PC-9 (cell line): ENCODE results near the gene SPATC1L. TPM values are rescaled to one million over a fixed set of nuclear protein-coding genes. Genes with fewer than 3 reads are reported as not detected.

Experiments
- BruUV-seq: library from RNA; stranded (reverse); fragments of 400-500 nt; replicated peaks from 2 replicates; lab custom pipeline; 2021; lab: Mats Ljungman, UMichigan
- CTCF ChIA-PET: fragments of 300-600 bp; sonication (Branson Sonifier 250); formaldehyde crosslinking; loops from one replicate; lab custom pipeline; 2022; ENCODE audit warnings: antibody characterized with exemption; lab: Charles Lee
- POLR2A ChIA-PET: fragments of 300-600 bp; sonication (Branson Sonifier 250); formaldehyde crosslinking; loops from one replicate; lab custom pipeline; 2022; ENCODE audit warnings: antibody characterized with exemption; ENCODE audit not compliant: unreplicated experiment; lab: Charles Lee
- DNase-seq, 2 experiments: peaks; one replicate each; pipeline versions ENCODE4 v3.0.0 to v3.0.0-alpha.2; 2015 to 2022; ENCODE audit warnings: mixed read lengths in 1 of 2
- H2AFZ ChIP-seq: fragments of 200-600 bp; sonication (generic); 2 replicates; pipeline ENCODE4 v1.8.1; 2017; ENCODE audit warnings: antibody characterized with exemption
- H3F3A ChIP-seq: fragments of 200-600 bp; sonication (generic); 2 replicates; pipeline ENCODE4 v1.8.1; 2017; ENCODE audit warnings: antibody characterized with exemption, mild to moderate bottlenecking, low read depth; ENCODE audit not compliant: insufficient read depth
- H3K27ac ChIP-seq: fragments of 200-600 bp; sonication (generic); 2 replicates; pipeline ENCODE4 v1.6.1; 2016; ENCODE audit warnings: mixed run types
- H3K27me3 ChIP-seq: fragments of 200-600 bp; sonication (generic); 2 replicates; pipeline ENCODE4 v1.6.1; 2016; ENCODE audit warnings: low read depth, mixed run types; ENCODE audit not compliant: insufficient read depth
- H3K36me3 ChIP-seq: fragments of 200-600 bp; sonication (generic); 2 replicates; pipeline ENCODE4 v1.6.1; 2016; ENCODE audit warnings: low read depth, mixed run types
- H3K4me1 ChIP-seq: fragments of 200-600 bp; sonication (generic); replicated peaks from 2 replicates; pipeline ENCODE4 v1.6.1; 2016; ENCODE audit warnings: mixed run types; ENCODE audit not compliant: insufficient read depth
- H3K4me2 ChIP-seq: fragments of 200-600 bp; sonication (generic); 2 replicates; pipeline ENCODE4 v1.6.1; 2017; ENCODE audit warnings: mixed run types
- H3K4me3 ChIP-seq: fragments of 200-600 bp; sonication (generic); 2 replicates; pipeline ENCODE4 v1.6.1; 2016; ENCODE audit warnings: mixed run types
- H3K79me2 ChIP-seq: fragments of 200-600 bp; sonication (generic); 2 replicates; pipeline ENCODE4 v1.6.1; 2017; ENCODE audit warnings: low read depth, mixed run types
- H3K9me2 ChIP-seq: fragments of 200-600 bp; sonication (generic); 2 replicates; pipeline ENCODE4 v1.8.1; 2017; ENCODE audit warnings: mild to moderate bottlenecking; ENCODE audit not compliant: insufficient read depth
- H3K9me3 ChIP-seq: fragments of 200-600 bp; sonication (generic); 2 replicates; pipeline ENCODE4 v1.8.1; 2016; ENCODE audit warnings: low read depth; ENCODE audit not compliant: insufficient read depth
- H4K20me1 ChIP-seq: fragments of 200-600 bp; sonication (generic); 2 replicates; pipeline ENCODE4 v1.8.1; 2017; ENCODE audit not compliant: insufficient read depth
- CTCF ChIP-seq: fragments of 200-600 bp; sonication (generic); conservative IDR thresholded peaks from 2 replicates; pipeline ENCODE4 v1.6.1; 2017; ENCODE audit warnings: mixed run types, antibody characterized with exemption, mild to moderate bottlenecking, moderate library complexity
- EZH2 ChIP-seq: fragments of 200-600 bp; sonication (generic); IDR thresholded peaks from 2 replicates; pipeline ENCODE4 v1.8.0; 2017; ENCODE audit warnings: antibody characterized with exemption, low read depth
- intact Hi-C: fragments of 100-400 bp; cut with micrococcal nuclease; formaldehyde crosslinking; loops from one replicate; pipeline ENCODE4 v1.10.0; 2022; ENCODE audit not compliant: unreplicated experiment
- total RNA-seq: library from RNA; stranded (reverse); gene quantifications from 2 replicates; pipeline ENCODE4 v1.2.3, GENCODE V29; 2021

SPATC1L gene
- total RNA-seq, 1 experiment from 2014 or later, result 32.7 TPM

- Histone ChIP-seq H2AFZ (no peak overlapping the region), H3K27ac (no peak overlapping the region), H3K4me2 (no peak overlapping the region), H3K4me1 (no peaks in the 10 kb centered on the region), H3F3A (no peaks in the 10 kb centered on the region), H4K20me1 (no peaks in the 10 kb centered on the region), H3K79me2 (no peaks in the 10 kb centered on the region), H3K4me3 (no peak overlapping the region), H3K36me3 (no peaks in the 10 kb centered on the region; the same call in 1 of the 2 replicates), H3K9me3 (no peaks in the 10 kb centered on the region), H3K27me3 (no peaks in the 10 kb centered on the region), H3K9me2 (no peaks in the 10 kb centered on the region)
- CTCF ChIA-PET, result no interaction called here
- no TSS peak for BruUV-seq
- no peak for DNase-seq
- POLR2A ChIA-PET, result no interaction called here
- intact Hi-C loops, result no loop called here
- TF ChIP-seq EZH2 (no peak), CTCF (no peak)
Observed at GRCh38 chr21:46119144-46119636, 65.1 kb downstream of the SPATC1L start.

GRCh38 chr21:46118316-46119143 lies 65.7 kb downstream of the SPATC1L start:
- no peaks in the 10 kb centered on the region for H4K20me1 ChIP-seq
- H3K9me2 ChIP-seq, result no peaks in the 10 kb centered on the region
- H3K27ac ChIP-seq, result no peak overlapping the region
- no peaks in the 10 kb centered on the region for H3F3A ChIP-seq
- CTCF ChIA-PET, result no interaction called here
- no peaks in the 10 kb centered on the region for H3K9me3 ChIP-seq
- no peaks in the 10 kb centered on the region for H3K4me1 ChIP-seq
- H3K79me2 ChIP-seq, result no peaks in the 10 kb centered on the region
- no peak overlapping the region for H3K4me2 ChIP-seq
- no peaks in the 10 kb centered on the region for H3K27me3 ChIP-seq
- no peak for DNase-seq
- no peak overlapping the region for H3K4me3 ChIP-seq
- H3K36me3 ChIP-seq, result no peaks in the 10 kb centered on the region; the same call in 1 of the 2 replicates
- intact Hi-C loops, result no loop called here
- no peak for TF ChIP-seq EZH2
- TF ChIP-seq CTCF, result no peak
- no TSS peak for BruUV-seq
- no peak overlapping the region for H2AFZ ChIP-seq
- POLR2A ChIA-PET, result no interaction called here

- H3F3A ChIP-seq, result no peaks in the 10 kb centered on the region
- H3K27me3 ChIP-seq, result no peaks in the 10 kb centered on the region
- no peak overlapping the region for H3K27ac ChIP-seq
- no peak overlapping the region for H3K4me2 ChIP-seq
- no TSS peak for BruUV-seq
- no peaks in the 10 kb centered on the region for H3K9me2 ChIP-seq
- H3K9me3 ChIP-seq, result no peaks in the 10 kb centered on the region
- no peaks in the 10 kb centered on the region; the same call in 1 of the 2 replicates for H3K36me3 ChIP-seq
- CTCF ChIA-PET, result no interaction called here
- intact Hi-C loops, result no loop called here
- no peaks in the 10 kb centered on the region for H4K20me1 ChIP-seq
- TF ChIP-seq EZH2 (no peak), CTCF (no peak)
- no peak overlapping the region for H3K4me3 ChIP-seq
- DNase-seq, result no peak
- H2AFZ ChIP-seq, result no peak overlapping the region
- no peaks in the 10 kb centered on the region for H3K4me1 ChIP-seq
- POLR2A ChIA-PET, result interaction anchor here (0.6 kb wide), 1 partner anchor 64 kb away, joined by 3 read pairs; no protein-coding TSS in a partner anchor
- no peaks in the 10 kb centered on the region for H3K79me2 ChIP-seq
Observed at GRCh38 chr21:46117586-46118315, 66.5 kb downstream of the SPATC1L start.
